ENCODE data around the gene BCL2L11.
A peak's percentile ranks its signal among the peaks of the same experiment; 100 is the strongest.

Gene BCL2L11

GRCh38 chr2:111167076-111167862 lies 46.6 kb downstream of the BCL2L11 start:
- no peak for DNase-seq (ENCODE audit: low read depth)
- no peak for TF ChIP-seq CTCF (IDR thresholded peaks at IDR 0.05; ENCODE audit: low read length, missing control alignments)
- H3K4me3 ChIP-seq (replicated peaks; ENCODE audit: low read depth, low read length), result no peak overlapping the region

DNA sequence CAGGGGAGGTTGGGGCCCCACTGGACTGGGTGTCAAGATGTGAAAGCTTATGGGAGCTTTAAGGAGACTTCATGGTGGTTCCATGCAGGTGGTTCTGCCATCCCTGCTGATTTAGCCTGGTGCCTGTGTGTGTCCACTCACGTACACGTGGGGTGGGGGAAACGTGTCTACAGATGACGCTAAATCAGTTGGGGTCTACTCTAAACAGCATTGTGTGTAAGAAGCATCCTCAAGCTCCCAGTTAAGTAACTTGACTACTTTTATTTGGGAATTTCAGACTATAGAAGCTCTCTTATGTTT lies 47.1 kb downstream of the BCL2L11 start:
- H3K4me3 ChIP-seq (replicated peaks; ENCODE audit: low read depth, low read length), result no peak overlapping the region
- TF ChIP-seq CTCF (IDR thresholded peaks at IDR 0.05; ENCODE audit: low read length, missing control alignments), result no peak
- no peak for DNase-seq (ENCODE audit: low read depth)

GRCh38 chr2:111168528-111169239 lies 48.0 kb downstream of the BCL2L11 start:
- no peak overlapping the region for H3K4me3 ChIP-seq (replicated peaks; ENCODE audit: low read depth, low read length)
- peak; percentile 59 for DNase-seq (ENCODE audit: low read depth)
- TF ChIP-seq CTCF (IDR thresholded peaks at IDR 0.05; ENCODE audit: low read length, missing control alignments), result no peak

GRCh38 chr2:111169268-111169667 lies 48.6 kb downstream of the BCL2L11 start:
- DNase-seq (ENCODE audit: low read depth), result no peak
- no peak for TF ChIP-seq CTCF (IDR thresholded peaks at IDR 0.05; ENCODE audit: low read length, missing control alignments)
- H3K4me3 ChIP-seq (replicated peaks; ENCODE audit: low read depth, low read length), result no peak overlapping the region

DNA sequence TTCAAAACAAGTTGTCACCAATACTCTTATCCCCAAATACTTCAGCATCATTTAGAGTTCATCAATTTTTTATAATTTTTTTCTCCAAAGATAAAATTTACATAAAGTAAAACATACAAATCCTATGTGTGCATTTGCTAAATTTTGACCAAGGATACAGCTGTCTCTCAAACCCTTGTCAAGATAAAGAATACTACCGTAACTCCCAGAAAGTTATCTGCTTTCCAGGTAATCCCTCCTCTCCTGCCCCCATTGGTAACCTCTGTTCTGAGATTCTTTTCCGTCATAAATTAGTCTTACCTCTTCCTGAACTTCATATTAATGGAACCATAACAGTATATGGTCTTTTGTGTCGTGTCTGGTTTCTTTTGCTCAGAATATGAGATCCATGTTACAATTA lies 49.2 kb downstream of the BCL2L11 start:
- DNase-seq (ENCODE audit: low read depth), result no peak
- TF ChIP-seq CTCF (IDR thresholded peaks at IDR 0.05; ENCODE audit: low read length, missing control alignments), result no peak
- no peak overlapping the region for H3K4me3 ChIP-seq (replicated peaks; ENCODE audit: low read depth, low read length)

DNA sequence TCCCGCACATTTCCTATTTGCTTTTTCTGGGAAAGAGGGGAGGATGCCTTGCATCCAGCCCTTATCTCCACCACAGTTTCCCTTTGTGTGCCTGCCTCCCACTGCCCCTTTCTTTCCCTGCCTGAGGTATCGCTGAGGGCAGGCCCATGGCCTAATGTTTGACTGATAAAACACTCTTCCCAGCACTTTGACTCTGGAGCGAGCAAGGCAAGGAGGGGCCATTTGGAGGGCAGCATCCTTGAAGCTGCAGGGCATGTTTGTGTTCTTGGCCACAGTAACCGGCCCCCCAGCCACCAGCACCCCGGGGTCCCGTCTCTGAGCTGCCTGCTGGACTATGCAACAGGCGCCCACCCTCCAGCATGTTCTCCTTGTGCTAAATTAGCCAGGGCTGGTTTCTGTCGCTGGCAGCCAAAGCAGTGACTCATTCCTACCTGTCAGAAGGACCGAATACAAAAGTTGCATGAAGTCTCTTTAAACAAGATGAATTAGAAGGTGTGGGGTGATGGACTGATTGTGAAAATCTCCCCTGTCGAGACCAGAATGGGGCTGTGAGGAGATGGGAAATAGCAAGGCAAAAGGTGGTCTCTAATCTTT lies 50.7 kb downstream of the BCL2L11 start:
- DNase-seq (ENCODE audit: low read depth), result no peak
- TF ChIP-seq CTCF (IDR thresholded peaks at IDR 0.05; ENCODE audit: low read length, missing control alignments), result no peak
- no peak overlapping the region for H3K4me3 ChIP-seq (replicated peaks; ENCODE audit: low read depth, low read length)
